Esophagus (tissue), 2 donors: ENCODE measurements around the gene PHF21B. TPM values are rescaled to one million over a fixed set of nuclear protein-coding genes. Genes with fewer than 3 reads are reported as not detected.
"Not testable (repeated sequence)": the region's sequence is repeated elsewhere in the genome, so short reads cannot be mapped to it uniquely, and the experiment has no call there.

Source experiments
- H3K27ac ChIP-seq, 2 donors: one replicate each; pipeline ENCODE4 v1.5.1; 2013; ENCODE audit warnings: low read depth in 2 of 2, mild to moderate bottlenecking in 2 of 2, inconsistent platforms in 1 of 2, low read length in 1 of 2, moderate library complexity in 1 of 2
- H3K27me3 ChIP-seq, 2 donors: one replicate each; pipeline ENCODE4 v1.6.1; 2013; ENCODE audit warnings: low read length in 2 of 2, control low read depth in 1 of 2, mild to moderate bottlenecking in 1 of 2; ENCODE audit not compliant: insufficient read depth in 2 of 2, control insufficient read depth in 1 of 2
- H3K36me3 ChIP-seq, 2 donors: one replicate each; pipeline ENCODE4 v1.6.1; 2013; ENCODE audit warnings: low read length in 1 of 2; ENCODE audit not compliant: control insufficient read depth in 2 of 2, insufficient read depth in 2 of 2
- H3K4me1 ChIP-seq, 2 donors: one replicate each; pipeline ENCODE4 v1.6.1; 2013; ENCODE audit warnings: low read length in 1 of 2; ENCODE audit not compliant: control insufficient read depth in 2 of 2, insufficient read depth in 2 of 2
- H3K4me3 ChIP-seq, 2 donors: one replicate each; pipeline ENCODE4 v1.5.1; 2013; ENCODE audit warnings: low read length in 2 of 2, mild to moderate bottlenecking in 2 of 2, low read depth in 1 of 2, moderate library complexity in 1 of 2
- H3K9me3 ChIP-seq, 2 donors: one replicate each; pipeline ENCODE4 v1.6.1; 2013; ENCODE audit warnings: mild to moderate bottlenecking in 2 of 2, low read depth in 1 of 2, low read length in 1 of 2, moderate library complexity in 1 of 2; ENCODE audit not compliant: control insufficient read depth in 2 of 2, insufficient read depth in 1 of 2
- WGBS, 2 donors: extraction: QIAGEN DNeasy Blood & Tissue Kit; methylation state at CpG; one replicate each; pipeline ENCODE4 v1.1.7; 2013; 5-methylcytosine and 5-hydroxymethylcytosine counted together
- polyA plus RNA-seq, 2 donors: library from polyadenylated mRNA; stranded (reverse); fragments of 200-250 nt; gene quantifications; one replicate each; pipeline ENCODE4 v1.2.3, GENCODE V29; 2013
- donor health status: healthy with polysubstance abuse.
- donor health status: Bipolar disorder and iron deficiency.

The PHF21B gene
- under 1 TPM; 0.08 to 0.25 TPM for polyA plus RNA-seq

GRCh38 chr22:45009606-45010531 is at the start of gene PHF21B:
PHF21B (minus strand) TSS chr22:45010005; CDS start chr22:45009549, 456 bp downstream.
- H3K27ac ChIP-seq = no peak within 1 kb of the TSS
- H3K4me1 ChIP-seq = peaks cover 11 to 13% of the 10 kb centered on the region in 2 donors
- peaks cover 4 to 9% of the 10 kb centered on the region in 2 donors for H3K27me3 ChIP-seq
- 1% methylated on average over 48 to 121 of the region's 121 CpGs for WGBS, 2 donors
- peak within 1 kb of the TSS; percentile 37 to 68 for H3K4me3 ChIP-seq
- no peaks in the 10 kb centered on the region for H3K9me3 ChIP-seq
- no peaks in the 10 kb centered on the region for H3K36me3 ChIP-seq

- Histone ChIP-seq H3K27ac (no peak overlapping the region), H3K4me3 (no peak overlapping the region), H3K27me3 (no peaks in the 10 kb centered on the region), H3K36me3 (no peaks in the 10 kb centered on the region), H3K9me3 (no peaks in the 10 kb centered on the region), H3K4me1 (no peaks in the 10 kb centered on the region)
- 89 to 91% methylated on average over 5 of the region's 5 CpGs for WGBS, 2 donors
Observed at GRCh38 chr22:45059296-45059695, 49.5 kb upstream of the PHF21B start.

DNA sequence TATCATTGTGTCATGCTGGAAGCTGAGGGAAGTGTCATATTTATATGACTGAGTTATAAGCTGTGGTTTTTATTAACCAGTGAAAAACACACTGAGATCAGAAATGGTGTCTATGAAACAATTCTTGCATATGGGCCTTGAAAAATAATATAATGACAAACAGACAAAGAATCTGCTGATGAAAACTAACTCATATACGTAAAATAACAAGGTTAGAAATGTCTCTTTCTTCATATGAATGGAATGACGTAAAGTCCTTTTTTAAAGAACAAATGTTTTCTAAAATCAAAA is 48.8 kb upstream of the PHF21B start:
- no peaks in the 10 kb centered on the region for H3K36me3 ChIP-seq
- 83 to 84% methylated on average over 2 of the region's 2 CpGs for WGBS, 2 donors
- H3K27ac ChIP-seq = no peak overlapping the region

DNA sequence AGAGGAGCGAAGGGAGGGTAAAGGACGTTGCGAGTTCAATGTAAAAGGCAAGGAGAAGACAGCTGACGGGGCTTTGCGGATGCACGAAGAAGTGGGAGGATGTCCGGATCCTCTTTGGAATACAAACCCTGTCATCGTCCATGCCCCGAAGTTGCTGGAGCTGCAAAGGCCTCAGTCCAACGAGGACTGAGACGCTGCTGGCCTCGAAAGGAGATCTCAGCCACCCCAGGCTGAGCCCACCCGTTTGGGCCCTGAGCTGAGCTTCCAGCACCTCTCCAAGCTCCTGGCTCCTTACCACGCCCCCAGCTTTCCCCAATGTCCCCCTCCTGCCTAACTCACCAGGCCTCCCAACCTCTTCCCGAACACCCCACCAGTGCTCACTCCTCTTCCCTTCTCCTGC is 46.1 kb upstream of the PHF21B start:
- Histone ChIP-seq H3K4me1 (no peaks in the 10 kb centered on the region), H3K9me3 (no peaks in the 10 kb centered on the region), H3K4me3 (no peak overlapping the region), H3K27ac (no peak overlapping the region), H3K27me3 (no peaks in the 10 kb centered on the region), H3K36me3 (no peaks in the 10 kb centered on the region)
- 82 to 84% methylated on average over 15 of the region's 15 CpGs for WGBS, 2 donors

More for the DNA sequence above, 48.8 kb upstream of the PHF21B start:
- Histone ChIP-seq H3K4me3 (no peak overlapping the region), H3K4me1 (no peaks in the 10 kb centered on the region), H3K9me3 (no peaks in the 10 kb centered on the region), H3K27me3 (no peaks in the 10 kb centered on the region)

GRCh38 chr22:45053571-45053970 is 43.8 kb upstream of the PHF21B start:
- no peaks in the 10 kb centered on the region for H3K9me3 ChIP-seq
- no peaks in the 10 kb centered on the region for H3K36me3 ChIP-seq
- no peak overlapping the region for H3K4me3 ChIP-seq
- WGBS, 2 donors = 47 to 48% methylated on average over 1 of the region's 1 CpG
- H3K4me1 ChIP-seq = no peaks in the 10 kb centered on the region
- no peaks in the 10 kb centered on the region for H3K27me3 ChIP-seq
- no peak overlapping the region for H3K27ac ChIP-seq

GRCh38 chr22:45053094-45053493 is 43.3 kb upstream of the PHF21B start:
- no peaks in the 10 kb centered on the region for H3K9me3 ChIP-seq
- WGBS, 2 donors = 63 to 72% methylated on average over 1 of the region's 1 CpG
- H3K4me1 ChIP-seq = no peaks in the 10 kb centered on the region
- no peaks in the 10 kb centered on the region for H3K36me3 ChIP-seq
- no peaks in the 10 kb centered on the region for H3K27me3 ChIP-seq
- H3K4me3 ChIP-seq = no peak overlapping the region
- no peak overlapping the region for H3K27ac ChIP-seq

GRCh38 chr22:45052665-45053064 is 42.9 kb upstream of the PHF21B start:
- not testable (repeated sequence) for H3K27me3 ChIP-seq, H3K27ac ChIP-seq, H3K4me3 ChIP-seq, H3K9me3 ChIP-seq, H3K36me3 ChIP-seq, H3K4me1 ChIP-seq
- WGBS, 2 donors = 29 to 30% methylated on average over 3 of the region's 3 CpGs

DNA sequence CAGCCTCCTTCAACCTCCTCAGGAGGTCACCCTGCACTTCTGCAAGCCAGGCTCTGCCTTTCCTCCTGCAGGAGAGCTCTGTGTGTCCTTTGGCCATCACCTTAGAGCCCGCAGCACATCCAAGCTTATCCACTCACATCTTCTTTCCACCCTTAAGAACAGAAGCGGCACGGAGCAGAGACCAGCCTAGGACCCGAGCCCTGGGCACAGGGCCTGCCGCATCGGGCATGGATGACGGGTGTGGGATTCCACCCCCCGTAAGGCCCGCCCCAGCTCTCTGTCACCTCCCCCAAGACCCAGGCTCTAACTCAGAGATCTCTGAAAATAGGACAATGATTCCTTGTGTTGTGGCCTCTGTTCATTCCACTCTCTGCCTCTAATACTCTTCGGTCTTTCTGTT is 42.1 kb upstream of the PHF21B start:
- H3K27me3 ChIP-seq = no peaks in the 10 kb centered on the region

GRCh38 chr22:45051419-45051818 is 41.6 kb upstream of the PHF21B start:
- Histone ChIP-seq H3K27ac (no peak overlapping the region), H3K27me3 (no peaks in the 10 kb centered on the region), H3K4me1 (no peaks in the 10 kb centered on the region), H3K4me3 (no peak overlapping the region), H3K9me3 (no peaks in the 10 kb centered on the region), H3K36me3 (no peaks in the 10 kb centered on the region)
- WGBS, 2 donors = 75 to 86% methylated on average over 8 of the region's 8 CpGs

More for the DNA sequence above, 42.1 kb upstream of the PHF21B start:
- Histone ChIP-seq H3K4me1 (no peaks in the 10 kb centered on the region), H3K9me3 (no peaks in the 10 kb centered on the region), H3K36me3 (no peaks in the 10 kb centered on the region), H3K4me3 (no peak overlapping the region), H3K27ac (no peak overlapping the region)
- whole genome bisulfite sequencing, 2 donors = 78 to 84% methylated on average over 10 of the region's 10 CpGs

DNA sequence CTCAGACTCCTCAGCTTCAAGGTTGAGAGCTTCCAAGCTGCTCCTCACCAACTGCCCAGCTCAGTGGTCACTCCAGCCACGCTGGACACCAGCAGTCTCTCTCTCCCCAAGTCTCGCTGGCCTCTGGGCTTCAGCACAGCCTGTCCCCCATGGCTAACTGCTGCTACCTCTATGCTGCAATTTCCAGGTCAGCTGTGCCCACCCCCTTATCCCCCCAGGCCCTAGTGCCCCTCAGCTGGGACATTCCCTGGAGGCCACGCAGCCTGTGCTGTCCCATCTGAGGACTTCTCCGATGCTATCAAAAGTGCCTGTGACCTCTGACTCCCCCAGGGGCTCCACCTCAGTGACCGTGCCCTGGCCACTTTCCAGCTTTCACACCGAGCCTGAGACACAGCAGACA is 37.5 kb upstream of the PHF21B start:
- WGBS, 2 donors = 25 to 30% methylated on average over 6 of the region's 6 CpGs
- Histone ChIP-seq H3K9me3 (no peaks in the 10 kb centered on the region), H3K4me1 (no peaks in the 10 kb centered on the region), H3K36me3 (no peaks in the 10 kb centered on the region), H3K27ac (no peak overlapping the region), H3K4me3 (no peak overlapping the region), H3K27me3 (no peaks in the 10 kb centered on the region)
